ENCODE measurements around the gene DYNLT4. TPM values are rescaled to one million over a fixed set of nuclear protein-coding genes. Genes with fewer than 3 reads are reported as not detected.
"Not testable (repeated sequence)": the region's sequence is repeated elsewhere in the genome, so short reads cannot be mapped to it uniquely, and the experiment has no call there.

DYNLT4 gene
- total RNA-seq, 1 donor, result 0.36 TPM

GRCh38 chr1:44827197-44828002, 20.2 kb upstream of the DYNLT4 start:
- no peak overlapping the region for H3K27ac ChIP-seq (ENCODE audit: low read depth, low read length)
- no peak overlapping the region for H3K4me3 ChIP-seq (ENCODE audit: insufficient read depth, low read length)
- no peaks in the 10 kb centered on the region for H3K27me3 ChIP-seq (ENCODE audit: insufficient read depth, low read length)
- no peaks in the 10 kb centered on the region for H4K20me1 ChIP-seq (ENCODE audit: insufficient read depth, low read length)
- H3K4me1 ChIP-seq (ENCODE audit: insufficient read depth, low read length), result no peaks in the 10 kb centered on the region
- TF ChIP-seq CTCF (IDR thresholded peaks at IDR 0.05; ENCODE audit: extremely low read depth, low read depth, low read length), result no peak
- peak; percentile 38 for DNase-seq (ENCODE audit: insufficient read length, low spot score, missing footprints)
- H2AFZ ChIP-seq (ENCODE audit: low read length), result no peak overlapping the region
- no peak overlapping the region for H3K4me2 ChIP-seq (ENCODE audit: insufficient read depth, low read length)
- H3K79me2 ChIP-seq (ENCODE audit: insufficient read depth, low read length), result no peaks in the 10 kb centered on the region
- H3K9me3 ChIP-seq (ENCODE audit: low read depth, low read length), result no peaks in the 10 kb centered on the region
- H3K36me3 ChIP-seq (ENCODE audit: insufficient read depth, low read length), result no peaks in the 10 kb centered on the region

GRCh38 chr1:44826375-44827196, 19.4 kb upstream of the DYNLT4 start:
- H3K9me3 ChIP-seq (ENCODE audit: low read depth, low read length), result no peaks in the 10 kb centered on the region
- no peaks in the 10 kb centered on the region for H3K36me3 ChIP-seq (ENCODE audit: insufficient read depth, low read length)
- no peaks in the 10 kb centered on the region for H3K27me3 ChIP-seq (ENCODE audit: insufficient read depth, low read length)
- no peak overlapping the region for H3K4me2 ChIP-seq (ENCODE audit: insufficient read depth, low read length)
- no peaks in the 10 kb centered on the region for H3K79me2 ChIP-seq (ENCODE audit: insufficient read depth, low read length)
- no peak overlapping the region for H3K4me3 ChIP-seq (ENCODE audit: insufficient read depth, low read length)
- H3K4me1 ChIP-seq (ENCODE audit: insufficient read depth, low read length), result no peaks in the 10 kb centered on the region
- no peak for TF ChIP-seq CTCF (IDR thresholded peaks at IDR 0.05; ENCODE audit: extremely low read depth, low read depth, low read length)
- no peak overlapping the region for H3K27ac ChIP-seq (ENCODE audit: low read depth, low read length)
- DNase-seq (ENCODE audit: insufficient read length, low spot score, missing footprints), result peak; percentile 76
- H4K20me1 ChIP-seq (ENCODE audit: insufficient read depth, low read length), result no peaks in the 10 kb centered on the region
- H2AFZ ChIP-seq (ENCODE audit: low read length), result no peak overlapping the region

- H2AFZ ChIP-seq (ENCODE audit: low read length); H3K4me1 ChIP-seq (ENCODE audit: insufficient read depth, low read length); H3K27ac ChIP-seq (ENCODE audit: low read depth, low read length); H3K27me3 ChIP-seq (ENCODE audit: insufficient read depth, low read length); H3K4me3 ChIP-seq (ENCODE audit: insufficient read depth, low read length); H3K79me2 ChIP-seq (ENCODE audit: insufficient read depth, low read length); DNase-seq (ENCODE audit: insufficient read length, low spot score, missing footprints); H3K36me3 ChIP-seq (ENCODE audit: insufficient read depth, low read length); H4K20me1 ChIP-seq (ENCODE audit: insufficient read depth, low read length); H3K4me2 ChIP-seq (ENCODE audit: insufficient read depth, low read length); H3K9me3 ChIP-seq (ENCODE audit: low read depth, low read length): not testable (repeated sequence)
These were observed 17.2 kb upstream of the DYNLT4 start for GRCh38 chr1:44824392-44824791.

- no peaks in the 10 kb centered on the region for H3K36me3 ChIP-seq (ENCODE audit: insufficient read depth, low read length)
- H3K27ac ChIP-seq (ENCODE audit: low read depth, low read length), result no peak overlapping the region
- no peaks in the 10 kb centered on the region for H3K9me3 ChIP-seq (ENCODE audit: low read depth, low read length)
- no peak for TF ChIP-seq CTCF (IDR thresholded peaks at IDR 0.05; ENCODE audit: extremely low read depth, low read depth, low read length)
- H3K27me3 ChIP-seq (ENCODE audit: insufficient read depth, low read length), result no peaks in the 10 kb centered on the region
- DNase-seq (ENCODE audit: insufficient read length, low spot score, missing footprints), result no peak
- peaks cover 10% of the 10 kb centered on the region for H3K4me1 ChIP-seq (ENCODE audit: insufficient read depth, low read length)
- H3K79me2 ChIP-seq (ENCODE audit: insufficient read depth, low read length), result no peaks in the 10 kb centered on the region
- H3K4me3 ChIP-seq (ENCODE audit: insufficient read depth, low read length), result no peak overlapping the region
- no peak overlapping the region for H2AFZ ChIP-seq (ENCODE audit: low read length)
- no peaks in the 10 kb centered on the region for H4K20me1 ChIP-seq (ENCODE audit: insufficient read depth, low read length)
- H3K4me2 ChIP-seq (ENCODE audit: insufficient read depth, low read length), result no peak overlapping the region
These were observed 15.9 kb upstream of the DYNLT4 start for GRCh38 chr1:44822981-44823451.
